NB4 (cell line): Measurements from ENCODE around the gene FANCC.
"Not testable (repeated sequence)": the region's sequence is repeated elsewhere in the genome, so short reads cannot be mapped to it uniquely, and the experiment has no call there.

Experiments
- DNase-seq: peaks from one replicate; pipeline ENCODE4 v3.0.0; 2010; ENCODE audit warnings: low read depth
- H3K4me3 ChIP-seq: one replicate; pipeline ENCODE4 v1.5.1; 2011; ENCODE audit warnings: mild to moderate bottlenecking, low read depth, low read length, moderate library complexity
- CTCF ChIP-seq: IDR thresholded peaks from one replicate; pipeline ENCODE4 v1.5.1; 2012; ENCODE audit warnings: low read depth, low read length
- MAX ChIP-seq: IDR thresholded peaks from 2 replicates; pipeline ENCODE4 v1.6.1; 2011; ENCODE audit warnings: low read depth, low read length
- MYC ChIP-seq: IDR thresholded peaks from 2 replicates; pipeline ENCODE4 v1.6.1; 2011; ENCODE audit warnings: low read depth, low read length
- POLR2A ChIP-seq: IDR thresholded peaks from 2 replicates; pipeline ENCODE4 v1.6.1; 2011; ENCODE audit warnings: mild to moderate bottlenecking; ENCODE audit not compliant: insufficient read length; ENCODE audit errors: extremely low read depth

Gene FANCC

GRCh38 chr9:95297760-95298159, 19.7 kb downstream of the FANCC start:
- no peak for DNase-seq
- no peak overlapping the region for H3K4me3 ChIP-seq
- TF ChIP-seq MYC (no peak), CTCF (no peak), POLR2A (no peak), MAX (no peak)

GRCh38 chr9:95297316-95297715, 20.2 kb downstream of the FANCC start:
- TF ChIP-seq CTCF (no peak), MYC (no peak), MAX (no peak), POLR2A (no peak)
- DNase-seq = no peak
- H3K4me3 ChIP-seq = no peak overlapping the region

GRCh38 chr9:95296761-95297160, 20.7 kb downstream of the FANCC start:
- no peak for DNase-seq
- TF ChIP-seq CTCF = no peak
- TF ChIP-seq MYC = no peak
- no peak for TF ChIP-seq MAX
- no peak for TF ChIP-seq POLR2A
- H3K4me3 ChIP-seq = no peak overlapping the region

- not testable (repeated sequence) for H3K4me3 ChIP-seq, DNase-seq
These were observed 24.2 kb downstream of the FANCC start for GRCh38 chr9:95293296-95293695.

GRCh38 chr9:95292226-95292625, 25.3 kb downstream of the FANCC start:
- TF ChIP-seq CTCF (no peak), MAX (no peak), POLR2A (no peak), MYC (no peak)
- DNase-seq = no peak
- no peak overlapping the region for H3K4me3 ChIP-seq

GRCh38 chr9:95286151-95286550, 31.4 kb downstream of the FANCC start:
- H3K4me3 ChIP-seq = no peak overlapping the region
- no peak for TF ChIP-seq CTCF
- DNase-seq = no peak

GRCh38 chr9:95285307-95285706, 32.2 kb downstream of the FANCC start:
- TF ChIP-seq MAX (no peak), CTCF (no peak), MYC (no peak), POLR2A (no peak)
- no peak for DNase-seq
- H3K4me3 ChIP-seq = no peak overlapping the region
